Thoracic aorta (tissue), 2 donors: ENCODE measurements around the gene AKAP1. TPM values are rescaled to one million over a fixed set of nuclear protein-coding genes. Genes with fewer than 3 reads are reported as not detected.
A peak's percentile ranks its signal among the peaks of the same experiment; 100 is the strongest.

Source experiments
- ATAC-seq: fragments of 150-250 bp; one replicate; pipeline ENCODE4 v1.8.0; 2017; ENCODE audit warnings: low read depth; ENCODE audit not compliant: insufficient number of reproducible peaks, low FRiP score
- DNase-seq: peaks from one replicate; pipeline ENCODE4 v3.0.0-alpha.2; 2020; ENCODE audit warnings: low spot score
- H3K27ac ChIP-seq, 2 donors: fragments of 200-600 bp; sonication (generic); 1 replicate in 1 of 2; 2 replicates in 1 of 2; pipeline ENCODE4 v1.5.1; 2016; ENCODE audit warnings: mild to moderate bottlenecking in 2 of 2, moderate library complexity in 2 of 2
- H3K27me3 ChIP-seq: fragments of 200-600 bp; sonication (generic); replicated peaks from 2 replicates; pipeline ENCODE4 v1.6.0; 2016; ENCODE audit warnings: mild to moderate bottlenecking; ENCODE audit not compliant: insufficient read depth
- H3K36me3 ChIP-seq: fragments of 200-600 bp; sonication (generic); one replicate; pipeline ENCODE4 v1.5.1; 2016
- H3K4me1 ChIP-seq, 2 donors: fragments of 200-600 bp; sonication (generic); 1 replicate in 1 of 2; 2 replicates in 1 of 2; pipeline versions ENCODE4 v1.5.1 to v1.6.0; 2016; ENCODE audit warnings: low read depth in 2 of 2, mild to moderate bottlenecking in 1 of 2; ENCODE audit not compliant: control insufficient read depth in 1 of 2
- H3K4me3 ChIP-seq: fragments of 200-600 bp; sonication (generic); 2 replicates; pipeline ENCODE4 v1.5.1; 2016; ENCODE audit warnings: mild to moderate bottlenecking
- H3K9me3 ChIP-seq: fragments of 200-600 bp; sonication (generic); 2 replicates; pipeline ENCODE4 v1.5.1; 2016
- total RNA-seq, 2 donors: library from RNA; depleted of rRNA; stranded (reverse); fragments of >200 nt; gene quantifications; one replicate each; pipeline versions ENCODE4 v1.1.0 to v1.2.3, GENCODE V29; 2016
- TF ChIP-seq, protein P1 (sequence below): fragments of 200-600 bp; sonication (generic); IDR thresholded peaks from one replicate; pipeline ENCODE4 v1.5.1; 2019; ENCODE audit warnings: antibody characterized with exemption

Gene AKAP1
- total RNA-seq, 2 donors from 2014 or later = 96.9 to 132 TPM

DNA sequence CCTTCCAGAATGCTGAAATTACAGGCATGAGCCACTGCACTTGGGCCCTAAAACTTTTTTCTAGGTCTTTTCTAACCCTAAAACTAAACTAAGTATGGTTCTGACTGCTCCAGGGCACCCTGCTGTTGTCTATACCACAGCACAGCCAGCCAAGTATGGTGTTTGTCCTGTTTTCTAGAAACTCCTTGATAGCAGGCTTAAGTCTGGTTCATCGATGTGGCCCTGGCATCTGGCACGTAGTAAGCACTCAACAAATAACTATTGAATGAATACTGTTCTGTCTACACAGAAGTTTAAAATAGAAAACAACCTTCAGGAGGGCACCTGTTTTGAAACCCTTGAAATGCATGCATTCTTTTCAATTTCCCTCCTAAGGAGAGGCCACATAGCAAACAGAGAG is 44.5 kb upstream of the AKAP1 start:
- Histone ChIP-seq H3K4me1 (peaks cover 5 to 29% of the 10 kb centered on the region in 2 donors), H3K27me3 (no peaks in the 10 kb centered on the region), H3K9me3 (no peaks in the 10 kb centered on the region), H3K4me3 (no peak overlapping the region), H3K36me3 (no peaks in the 10 kb centered on the region), H3K27ac (no peak overlapping the region)
- TF ChIP-seq, protein P1, sequence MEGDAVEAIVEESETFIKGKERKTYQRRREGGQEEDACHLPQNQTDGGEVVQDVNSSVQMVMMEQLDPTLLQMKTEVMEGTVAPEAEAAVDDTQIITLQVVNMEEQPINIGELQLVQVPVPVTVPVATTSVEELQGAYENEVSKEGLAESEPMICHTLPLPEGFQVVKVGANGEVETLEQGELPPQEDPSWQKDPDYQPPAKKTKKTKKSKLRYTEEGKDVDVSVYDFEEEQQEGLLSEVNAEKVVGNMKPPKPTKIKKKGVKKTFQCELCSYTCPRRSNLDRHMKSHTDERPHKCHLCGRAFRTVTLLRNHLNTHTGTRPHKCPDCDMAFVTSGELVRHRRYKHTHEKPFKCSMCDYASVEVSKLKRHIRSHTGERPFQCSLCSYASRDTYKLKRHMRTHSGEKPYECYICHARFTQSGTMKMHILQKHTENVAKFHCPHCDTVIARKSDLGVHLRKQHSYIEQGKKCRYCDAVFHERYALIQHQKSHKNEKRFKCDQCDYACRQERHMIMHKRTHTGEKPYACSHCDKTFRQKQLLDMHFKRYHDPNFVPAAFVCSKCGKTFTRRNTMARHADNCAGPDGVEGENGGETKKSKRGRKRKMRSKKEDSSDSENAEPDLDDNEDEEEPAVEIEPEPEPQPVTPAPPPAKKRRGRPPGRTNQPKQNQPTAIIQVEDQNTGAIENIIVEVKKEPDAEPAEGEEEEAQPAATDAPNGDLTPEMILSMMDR = no peak
- no peak for DNase-seq
- ATAC-seq = no peak

DNA sequence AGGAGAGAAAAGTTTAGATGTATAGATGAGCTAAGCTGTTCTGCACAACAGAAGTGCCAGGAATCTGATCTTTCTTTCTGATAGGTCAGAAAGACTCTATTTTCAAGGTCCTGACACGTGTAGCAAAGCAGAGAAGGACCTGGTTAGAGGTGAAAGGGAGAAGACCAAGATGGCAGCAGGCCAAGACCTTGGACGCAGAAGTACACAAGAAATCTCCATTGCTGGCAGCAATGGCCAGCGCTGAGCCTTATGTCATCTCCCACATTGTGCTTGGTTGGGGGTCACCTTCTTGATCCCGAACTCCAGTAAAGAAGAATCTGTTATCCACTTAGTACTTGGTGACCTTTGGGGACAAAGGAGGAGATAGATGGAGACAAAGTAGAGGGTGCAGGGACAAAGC is 41.8 kb upstream of the AKAP1 start:
- Histone ChIP-seq H3K4me1 (peaks cover 0 to 17% of the 10 kb centered on the region in 2 donors), H3K36me3 (no peaks in the 10 kb centered on the region), H3K4me3 (no peak overlapping the region), H3K9me3 (no peaks in the 10 kb centered on the region), H3K27ac (no peak overlapping the region), H3K27me3 (no peaks in the 10 kb centered on the region)
- no peak for ATAC-seq
- no peak for DNase-seq
- TF ChIP-seq, protein P1 = no peak

DNA sequence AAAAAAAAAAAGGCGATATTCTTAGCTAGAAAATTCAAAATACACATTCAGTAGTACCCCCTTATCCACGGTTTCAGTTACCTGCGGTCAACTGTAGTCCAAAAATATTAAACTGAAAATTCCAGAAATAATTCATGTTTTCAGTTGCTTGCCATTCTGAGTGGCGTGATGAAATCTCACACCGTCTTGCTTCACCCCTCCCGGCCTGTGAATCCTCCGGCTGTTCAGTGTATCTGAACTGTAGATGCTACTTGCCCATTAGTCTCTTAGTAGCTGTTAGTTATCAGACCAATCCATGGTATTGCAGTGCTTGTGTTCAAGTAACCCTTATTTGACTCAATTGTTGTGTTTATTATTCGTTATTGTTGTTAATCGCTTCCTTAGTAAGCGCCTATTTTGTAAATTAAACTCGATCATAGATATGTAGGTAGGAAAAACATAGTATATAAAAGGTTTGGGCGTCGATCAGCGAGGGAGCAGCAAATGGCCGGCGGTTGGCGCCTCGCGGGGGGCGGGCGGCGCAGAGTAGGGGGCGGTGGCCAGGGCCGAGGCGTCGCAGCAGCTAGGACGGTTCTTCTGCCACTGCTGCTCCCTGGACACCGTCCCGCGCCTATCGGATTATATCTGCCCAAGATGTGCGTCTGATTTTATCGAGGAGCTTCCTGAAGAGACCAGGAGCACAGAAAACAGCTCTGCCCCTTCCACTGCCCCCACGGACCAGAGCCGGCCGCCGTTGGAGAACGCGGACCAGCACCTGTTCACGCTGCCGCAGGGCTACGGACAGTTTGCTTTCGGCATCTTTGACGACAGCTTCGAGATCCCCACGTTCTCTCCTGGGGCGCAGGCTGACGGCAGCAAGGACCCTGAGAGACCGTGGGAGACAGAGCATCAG is 39.8 kb upstream of the AKAP1 start:
- no peak for ATAC-seq
- no peaks in the 10 kb centered on the region for H3K27me3 ChIP-seq
- H3K4me3 ChIP-seq = peak overlapping the region; percentile 68
- peaks cover 0 to 17% of the 10 kb centered on the region in 2 donors for H3K4me1 ChIP-seq
- TF ChIP-seq, protein P1 = no peak
- H3K9me3 ChIP-seq = no peaks in the 10 kb centered on the region
- DNase-seq = no peak
- H3K27ac ChIP-seq = peak overlapping the region in 1 of 2 donors; percentile 27
- H3K36me3 ChIP-seq = no peaks in the 10 kb centered on the region

DNA sequence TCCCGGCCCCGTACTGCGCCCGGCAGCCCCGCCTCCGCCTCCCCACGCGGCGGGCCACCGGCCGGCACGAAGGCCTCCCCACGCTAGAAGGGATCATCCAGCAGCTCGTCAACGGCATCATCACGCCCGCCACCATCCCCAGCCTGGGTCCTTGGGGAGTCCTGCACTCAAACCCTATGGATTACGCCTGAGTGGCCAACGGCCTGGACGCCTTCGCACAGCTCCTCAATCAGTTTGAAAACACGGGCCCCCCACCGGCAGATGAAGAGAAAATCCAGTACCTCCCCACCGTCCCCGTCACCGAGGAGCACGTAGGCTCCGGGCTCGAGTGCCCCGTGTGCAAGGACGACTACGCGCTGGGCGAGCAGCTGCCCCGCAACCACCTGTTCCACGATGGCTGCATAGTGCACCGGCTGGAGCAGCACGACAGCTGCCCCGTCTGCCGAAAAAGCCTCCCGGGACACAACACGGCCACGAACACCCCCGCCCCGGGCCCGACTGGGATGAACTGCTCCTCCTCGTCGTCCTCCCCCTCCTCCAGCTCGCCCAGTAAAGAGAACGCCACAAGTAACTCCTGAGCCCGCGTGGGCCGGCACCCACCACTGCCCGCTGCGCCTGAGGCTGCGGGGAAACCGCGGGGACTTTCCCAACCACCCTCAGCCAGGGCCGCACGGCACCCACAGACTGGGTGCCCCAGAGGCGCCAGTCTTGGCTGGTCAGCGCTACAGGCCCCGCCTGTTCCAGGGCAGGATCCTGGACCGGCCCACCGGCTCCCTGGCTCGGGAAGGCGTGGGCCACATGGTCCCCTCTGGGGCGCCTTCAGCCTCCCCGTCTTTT is 39.0 kb upstream of the AKAP1 start:
- peak overlapping the region; percentile 68 for H3K4me3 ChIP-seq
- no peaks in the 10 kb centered on the region for H3K27me3 ChIP-seq
- H3K27ac ChIP-seq = peak overlapping the region; percentile 9 to 27
- H3K9me3 ChIP-seq = no peaks in the 10 kb centered on the region
- ATAC-seq (peak; percentile 25), DNase-seq (no peak)
- H3K4me1 ChIP-seq = peaks cover 0 to 17% of the 10 kb centered on the region in 2 donors
- H3K36me3 ChIP-seq = no peaks in the 10 kb centered on the region
- TF ChIP-seq, protein P1 = no peak

DNA sequence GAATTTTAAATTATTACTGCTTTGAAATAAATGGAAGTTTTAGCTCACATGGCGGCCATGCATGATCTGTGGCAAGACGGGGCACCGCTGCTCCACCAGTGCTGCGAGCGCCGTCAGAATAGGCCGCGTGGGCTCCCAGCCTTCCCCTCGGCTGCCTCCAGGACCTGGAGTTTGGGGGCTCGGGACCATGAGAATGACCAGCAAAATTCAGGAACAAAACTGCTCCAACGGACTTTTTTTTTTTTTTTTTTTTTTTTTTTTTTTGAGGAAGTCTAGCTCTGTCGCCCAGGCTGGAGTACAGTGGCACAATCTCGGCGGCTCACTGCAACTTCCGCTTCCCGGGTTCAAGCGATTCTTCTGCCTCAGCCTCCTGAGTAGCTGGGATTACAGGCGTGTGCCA is 38.3 kb upstream of the AKAP1 start:
- Histone ChIP-seq H3K9me3 (no peaks in the 10 kb centered on the region), H3K36me3 (no peaks in the 10 kb centered on the region), H3K27me3 (no peaks in the 10 kb centered on the region), H3K27ac (peak overlapping the region; percentile 9 to 27), H3K4me3 (peak overlapping the region; percentile 68), H3K4me1 (peaks cover 0 to 17% of the 10 kb centered on the region in 2 donors)
- no peak for ATAC-seq
- no peak for DNase-seq
- TF ChIP-seq, protein P1 = no peak
